ENCODE measurements around the gene RELN.

DNA sequence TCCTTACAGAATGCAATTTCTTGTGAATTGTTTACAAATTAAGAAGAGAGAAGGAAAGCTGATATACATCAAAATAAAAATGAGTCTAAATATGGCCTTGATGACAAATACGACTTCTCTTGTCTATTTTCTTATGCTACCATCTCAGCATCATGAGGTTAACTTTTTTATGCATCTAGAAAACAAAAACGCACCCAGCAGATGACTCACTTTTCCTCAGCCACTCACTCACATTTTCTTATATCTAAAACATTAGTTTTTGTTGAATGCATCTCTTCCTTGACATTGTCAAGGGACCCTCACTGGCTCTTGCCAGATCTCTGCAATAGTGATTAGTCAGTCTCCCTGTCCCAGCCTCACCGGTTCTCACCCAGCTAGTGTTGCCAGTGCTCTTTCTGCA, 287.0 kb downstream of the RELN start:
- TF ChIP-seq CTCF (IDR thresholded peaks at IDR 0.05), result no peak
- TF ChIP-seq ZFX (IDR thresholded peaks at IDR 0.05; ENCODE audit: borderline replicate concordance), result no peak

All from 22Rv1 (cell line).